DOHH2 (cell line): Measurements from ENCODE around the gene ZNF367.

Experiments
- H3F3A ChIP-seq: fragments of 200-600 bp; sonication (generic), shearing (Covaris generic); 2 replicates; pipeline ENCODE4 v1.6.0; 2016; ENCODE audit warnings: antibody characterized with exemption, mild to moderate bottlenecking; ENCODE audit not compliant: control insufficient read depth, insufficient read depth
- H3K27ac ChIP-seq: fragments of 200-600 bp; sonication (generic); 2 replicates; pipeline ENCODE4 v1.5.1; 2014; ENCODE audit warnings: low read depth, mild to moderate bottlenecking, low read length, moderate library complexity
- H3K27me3 ChIP-seq: fragments of 200-600 bp; sonication (generic); 2 replicates; pipeline ENCODE4 v1.6.1; 2014; ENCODE audit warnings: mild to moderate bottlenecking, low read length, mixed read lengths; ENCODE audit not compliant: control insufficient read depth
- H3K36me3 ChIP-seq: fragments of 200-600 bp; sonication (generic); 2 replicates; pipeline ENCODE4 v1.6.1; 2014; ENCODE audit warnings: mild to moderate bottlenecking, low read length, moderate library complexity, mixed read lengths; ENCODE audit not compliant: control insufficient read depth
- H3K4me1 ChIP-seq: fragments of 200-600 bp; sonication (generic); 2 replicates; pipeline ENCODE4 v1.6.1; 2014; ENCODE audit warnings: mild to moderate bottlenecking, low read length, mixed read lengths; ENCODE audit not compliant: control insufficient read depth
- H3K4me2 ChIP-seq: fragments of 200-600 bp; sonication (generic); 2 replicates; pipeline ENCODE4 v1.6.0; 2014; ENCODE audit warnings: mild to moderate bottlenecking, low read length, moderate library complexity
- H3K4me3 ChIP-seq: fragments of 200-600 bp; sonication (generic); 2 replicates; pipeline ENCODE4 v1.5.1; 2014; ENCODE audit warnings: mild to moderate bottlenecking, low read length, mixed read lengths
- H3K79me2 ChIP-seq: fragments of 200-600 bp; sonication (generic); 2 replicates; pipeline ENCODE4 v1.6.1; 2014; ENCODE audit warnings: mild to moderate bottlenecking, low read length, mixed read lengths; ENCODE audit not compliant: control insufficient read depth
- H3K9me2 ChIP-seq: fragments of 200-600 bp; sonication (generic); replicated peaks from 2 replicates; pipeline ENCODE4 v1.6.1; 2014; ENCODE audit warnings: mild to moderate bottlenecking, low read length, mixed read lengths; ENCODE audit not compliant: control insufficient read depth
- H3K9me3 ChIP-seq: fragments of 200-600 bp; sonication (generic); 2 replicates; pipeline ENCODE4 v1.6.1; 2014; ENCODE audit warnings: antibody characterized with exemption, low read length, mixed read lengths; ENCODE audit not compliant: control insufficient read depth, insufficient read depth
- H4K20me1 ChIP-seq: fragments of 200-600 bp; sonication (generic); 2 replicates; pipeline ENCODE4 v1.6.0; 2014; ENCODE audit warnings: low read depth, mild to moderate bottlenecking, antibody characterized with exemption, low read length, moderate library complexity; ENCODE audit not compliant: control insufficient read depth, insufficient read depth
- EZH2phosphoT487 ChIP-seq: fragments of 200-600 bp; sonication (generic); IDR thresholded peaks from 2 replicates; pipeline ENCODE4 v1.6.1; 2017; ENCODE audit warnings: borderline replicate concordance, mild to moderate bottlenecking, antibody characterized with exemption, low read length, moderate library complexity, mixed read lengths
- TF ChIP-seq, protein P1 (sequence below): fragments of 200-600 bp; sonication (generic); IDR thresholded peaks from one replicate; pipeline ENCODE4 v1.5.1; 2014; ENCODE audit warnings: antibody characterized with exemption, mild to moderate bottlenecking, low read depth, low read length; ENCODE audit not compliant: poor library complexity, severe bottlenecking

The ZNF367 gene

DNA sequence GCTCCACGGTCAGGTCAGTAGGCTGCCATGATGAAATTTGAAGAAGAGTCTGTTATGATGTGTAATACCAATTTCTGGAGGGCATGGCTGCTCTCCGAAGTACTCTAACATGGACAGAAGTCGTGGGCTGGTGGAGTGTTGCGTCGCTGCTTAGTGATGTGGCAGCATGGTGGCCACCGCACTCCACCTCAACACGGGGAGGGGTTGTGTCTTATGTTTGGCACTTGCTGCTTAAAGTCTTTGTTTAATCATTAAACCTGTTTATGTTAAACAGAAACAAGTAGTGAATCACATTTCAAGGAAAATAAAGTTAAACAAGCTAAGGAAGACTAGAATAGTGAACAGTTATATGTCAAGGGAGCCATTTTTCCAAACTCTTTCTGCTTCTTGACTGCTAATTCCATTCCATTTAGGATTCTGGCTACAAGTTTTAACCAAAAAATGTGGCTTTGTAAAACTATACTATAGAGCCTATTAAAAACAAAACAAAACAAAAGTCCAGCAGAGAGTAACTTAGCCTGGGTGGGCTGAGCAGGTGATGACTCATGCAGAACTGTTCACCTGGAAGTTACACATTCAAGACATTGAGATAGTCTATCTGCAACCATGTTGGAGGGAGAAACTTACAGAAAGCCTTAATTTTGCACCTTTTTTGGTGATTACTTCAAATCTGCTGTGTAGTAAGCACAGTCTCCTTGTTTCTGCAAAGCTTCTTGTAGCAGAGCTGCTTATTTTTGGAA lies 41.3 kb upstream of the ZNF367 start:
- H3K4me2 ChIP-seq: no peak overlapping the region

DNA sequence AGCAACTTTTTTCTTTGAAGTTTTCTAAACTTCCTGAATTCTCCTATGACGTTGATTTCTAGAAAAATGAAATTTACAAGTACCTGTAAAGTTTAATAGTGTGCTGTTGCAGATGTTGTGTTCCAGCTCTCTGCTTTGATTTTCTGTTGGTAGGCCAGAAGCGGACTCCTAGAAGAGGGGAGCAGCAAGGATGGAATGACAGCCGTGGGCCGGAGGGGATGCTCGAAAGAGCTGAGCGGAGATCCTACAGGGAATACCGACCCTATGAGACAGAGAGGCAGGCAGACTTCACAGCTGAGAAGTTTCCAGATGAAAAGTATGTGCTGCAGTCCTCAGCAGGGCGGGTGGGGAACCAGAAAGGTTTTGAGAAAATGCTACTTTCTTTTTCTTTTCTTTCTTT lies 40.1 kb upstream of the ZNF367 start:
- Histone ChIP-seq H3K9me3 (no peaks in the 10 kb centered on the region), H3K36me3 (no peaks in the 10 kb centered on the region), H3K4me2 (no peak overlapping the region), H3K79me2 (no peaks in the 10 kb centered on the region), H3K4me1 (no peaks in the 10 kb centered on the region), H3K27ac (no peak overlapping the region), H3F3A (no peaks in the 10 kb centered on the region), H3K4me3 (no peak overlapping the region), H4K20me1 (no peaks in the 10 kb centered on the region), H3K27me3 (no peaks in the 10 kb centered on the region), H3K9me2 (no peaks in the 10 kb centered on the region)
- TF ChIP-seq EZH2phosphoT487: no peak
- TF ChIP-seq, protein P1, sequence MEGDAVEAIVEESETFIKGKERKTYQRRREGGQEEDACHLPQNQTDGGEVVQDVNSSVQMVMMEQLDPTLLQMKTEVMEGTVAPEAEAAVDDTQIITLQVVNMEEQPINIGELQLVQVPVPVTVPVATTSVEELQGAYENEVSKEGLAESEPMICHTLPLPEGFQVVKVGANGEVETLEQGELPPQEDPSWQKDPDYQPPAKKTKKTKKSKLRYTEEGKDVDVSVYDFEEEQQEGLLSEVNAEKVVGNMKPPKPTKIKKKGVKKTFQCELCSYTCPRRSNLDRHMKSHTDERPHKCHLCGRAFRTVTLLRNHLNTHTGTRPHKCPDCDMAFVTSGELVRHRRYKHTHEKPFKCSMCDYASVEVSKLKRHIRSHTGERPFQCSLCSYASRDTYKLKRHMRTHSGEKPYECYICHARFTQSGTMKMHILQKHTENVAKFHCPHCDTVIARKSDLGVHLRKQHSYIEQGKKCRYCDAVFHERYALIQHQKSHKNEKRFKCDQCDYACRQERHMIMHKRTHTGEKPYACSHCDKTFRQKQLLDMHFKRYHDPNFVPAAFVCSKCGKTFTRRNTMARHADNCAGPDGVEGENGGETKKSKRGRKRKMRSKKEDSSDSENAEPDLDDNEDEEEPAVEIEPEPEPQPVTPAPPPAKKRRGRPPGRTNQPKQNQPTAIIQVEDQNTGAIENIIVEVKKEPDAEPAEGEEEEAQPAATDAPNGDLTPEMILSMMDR: no peak

More for the DNA sequence above, 41.3 kb upstream of the ZNF367 start:
- Histone ChIP-seq H3F3A (no peaks in the 10 kb centered on the region), H3K9me3 (no peaks in the 10 kb centered on the region), H4K20me1 (no peaks in the 10 kb centered on the region), H3K36me3 (no peaks in the 10 kb centered on the region), H3K9me2 (no peaks in the 10 kb centered on the region), H3K4me3 (no peak overlapping the region), H3K79me2 (no peaks in the 10 kb centered on the region), H3K27ac (no peak overlapping the region), H3K27me3 (no peaks in the 10 kb centered on the region), H3K4me1 (no peaks in the 10 kb centered on the region)
- TF ChIP-seq, protein P1: no peak

DNA sequence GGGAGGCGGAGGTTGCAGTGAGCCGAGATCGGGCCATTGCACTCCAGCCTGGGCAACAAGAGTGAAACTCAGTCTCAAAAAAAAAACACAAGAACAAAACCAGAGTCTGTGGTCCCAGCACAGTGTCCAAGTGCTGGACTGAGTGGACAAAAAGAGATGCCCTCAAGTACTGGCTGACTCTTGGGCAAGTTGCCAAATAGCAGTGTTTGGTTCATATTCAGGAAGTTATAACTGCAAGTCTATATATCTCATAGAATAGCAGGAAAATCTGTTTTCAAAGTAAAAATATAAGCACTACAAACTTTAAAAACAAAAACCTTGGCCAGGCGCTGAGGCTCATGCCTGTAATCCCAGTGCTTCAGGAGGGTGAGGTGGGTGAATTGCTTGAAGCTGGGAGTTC lies 39.1 kb upstream of the ZNF367 start:
- H3K4me1 ChIP-seq: no peaks in the 10 kb centered on the region
- H3K9me3 ChIP-seq: no peaks in the 10 kb centered on the region
- peaks cover 3% of the 10 kb centered on the region for H3F3A ChIP-seq
- no peak overlapping the region for H3K27ac ChIP-seq
- no peaks in the 10 kb centered on the region for H3K36me3 ChIP-seq
- no peaks in the 10 kb centered on the region for H3K27me3 ChIP-seq
- TF ChIP-seq EZH2phosphoT487: no peak
- TF ChIP-seq, protein P1: no peak
- no peaks in the 10 kb centered on the region for H3K79me2 ChIP-seq
- H3K4me2 ChIP-seq: no peak overlapping the region
- H4K20me1 ChIP-seq: no peaks in the 10 kb centered on the region
- no peak overlapping the region for H3K4me3 ChIP-seq
- no peaks in the 10 kb centered on the region for H3K9me2 ChIP-seq
